ENCODE data around the gene GRIP2. TPM values are rescaled to one million over a fixed set of nuclear protein-coding genes. Genes with fewer than 3 reads are reported as not detected.

The GRIP2 gene
- total and polyA plus RNA-seq, 9 of the 15 experiments (the other 6 are each of a cell fraction or from before 2014, with no cell fraction given), result 0.01 TPM; not detected in 7

DNA sequence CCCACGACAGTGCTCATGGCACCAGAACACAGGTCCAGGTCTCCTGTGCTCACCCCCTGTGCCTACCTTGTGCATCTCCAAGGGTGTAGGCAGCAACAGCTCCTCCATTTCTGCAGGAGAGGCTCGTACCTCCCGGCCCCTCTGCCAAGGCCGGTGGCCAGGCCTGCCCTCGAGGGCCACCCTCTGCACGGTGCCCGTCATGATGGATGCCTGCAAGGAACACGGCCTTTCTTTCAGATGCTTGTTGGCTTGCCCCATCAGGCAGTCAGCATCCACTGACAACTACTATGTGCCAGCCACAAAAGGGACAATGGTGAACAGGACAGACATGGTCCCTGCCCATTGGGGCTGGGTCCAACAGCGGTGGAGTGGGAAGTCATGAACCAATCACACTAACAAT is 43.8 kb downstream of the GRIP2 start (continued):
- TF ChIP-seq, protein P1, sequence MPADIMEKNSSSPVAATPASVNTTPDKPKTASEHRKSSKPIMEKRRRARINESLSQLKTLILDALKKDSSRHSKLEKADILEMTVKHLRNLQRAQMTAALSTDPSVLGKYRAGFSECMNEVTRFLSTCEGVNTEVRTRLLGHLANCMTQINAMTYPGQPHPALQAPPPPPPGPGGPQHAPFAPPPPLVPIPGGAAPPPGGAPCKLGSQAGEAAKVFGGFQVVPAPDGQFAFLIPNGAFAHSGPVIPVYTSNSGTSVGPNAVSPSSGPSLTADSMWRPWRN (IDR thresholded peaks at IDR 0.05; ENCODE audit: low read depth), result no peak
- TF ChIP-seq SMARCA4 (IDR thresholded peaks at IDR 0.05) (no peak), PHF8 (IDR thresholded peaks at IDR 0.05; ENCODE audit: borderline replicate concordance, low read length) (no peak), RFX1 (IDR thresholded peaks at IDR 0.05) (no peak), TAF1 (IDR thresholded peaks at IDR 0.05; ENCODE audit: control insufficient read depth, extremely low read depth, insufficient read depth, low read length, severe bottlenecking) (no peak), ETV5 (CRISPR knock-in tag; IDR thresholded peaks at IDR 0.05; ENCODE audit: low read depth) (no peak)
- TF ChIP-seq, protein P2, sequence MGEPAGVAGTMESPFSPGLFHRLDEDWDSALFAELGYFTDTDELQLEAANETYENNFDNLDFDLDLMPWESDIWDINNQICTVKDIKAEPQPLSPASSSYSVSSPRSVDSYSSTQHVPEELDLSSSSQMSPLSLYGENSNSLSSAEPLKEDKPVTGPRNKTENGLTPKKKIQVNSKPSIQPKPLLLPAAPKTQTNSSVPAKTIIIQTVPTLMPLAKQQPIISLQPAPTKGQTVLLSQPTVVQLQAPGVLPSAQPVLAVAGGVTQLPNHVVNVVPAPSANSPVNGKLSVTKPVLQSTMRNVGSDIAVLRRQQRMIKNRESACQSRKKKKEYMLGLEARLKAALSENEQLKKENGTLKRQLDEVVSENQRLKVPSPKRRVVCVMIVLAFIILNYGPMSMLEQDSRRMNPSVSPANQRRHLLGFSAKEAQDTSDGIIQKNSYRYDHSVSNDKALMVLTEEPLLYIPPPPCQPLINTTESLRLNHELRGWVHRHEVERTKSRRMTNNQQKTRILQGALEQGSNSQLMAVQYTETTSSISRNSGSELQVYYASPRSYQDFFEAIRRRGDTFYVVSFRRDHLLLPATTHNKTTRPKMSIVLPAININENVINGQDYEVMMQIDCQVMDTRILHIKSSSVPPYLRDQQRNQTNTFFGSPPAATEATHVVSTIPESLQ (CRISPR knock-in tag; IDR thresholded peaks at IDR 0.05), result no peak

DNA sequence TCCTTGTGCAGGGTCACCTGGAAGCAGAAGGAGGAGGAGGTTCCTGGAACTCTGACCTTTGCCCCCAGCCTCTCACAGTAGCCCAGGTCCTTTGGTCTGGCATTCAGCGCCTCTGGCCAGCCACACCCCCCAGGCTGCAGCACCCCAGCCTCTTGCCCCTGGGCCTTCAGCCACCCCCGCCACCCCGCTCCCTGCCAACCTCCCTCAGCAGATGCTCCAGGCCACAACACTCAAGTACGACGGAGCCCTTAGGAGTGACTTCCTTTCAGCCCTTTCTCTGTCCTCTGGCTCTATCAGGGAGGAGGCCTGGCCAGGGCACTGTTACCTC is 45.2 kb downstream of the GRIP2 start:
- Histone ChIP-seq H3K9ac (ENCODE audit: insufficient read depth in 1 of 2, low read depth in 2 of 2, low read length in 2 of 2) (peak overlapping the region in 1 of 2 experiments; percentile 19; a peak in 1 of 4 replicates), H3K27ac (ENCODE audit: extremely low read depth, low read depth, low read length) (no peak overlapping the region), H4K20me1 (replicated peaks; ENCODE audit: control insufficient read depth, insufficient read depth, low read length) (peaks cover 5% of the 10 kb centered on the region; the same call in 1 of the 2 replicates), H3K79me2 (ENCODE audit: control insufficient read depth, insufficient read depth, low read length) (no peaks in the 10 kb centered on the region), H3K4me3 (no peak overlapping the region), H3K4me2 (ENCODE audit: insufficient read depth, low read length) (no peak overlapping the region), H3K36me3 (ENCODE audit: control insufficient read depth, insufficient read depth, low read length) (peaks cover under 1% of the 10 kb centered on the region; the same call in 1 of the 3 replicates), H2AFZ (ENCODE audit: low read depth, low read length) (no peak overlapping the region), H3K9me1 (ENCODE audit: control insufficient read depth, insufficient read depth, low read length) (no peaks in the 10 kb centered on the region), H3K9me3 (replicated peaks; ENCODE audit: control insufficient read depth, insufficient read depth, low read depth, low read length) (no peaks in the 10 kb centered on the region), H3K27me3 (ENCODE audit: control insufficient read depth in 2 of 2, insufficient read depth in 2 of 2, low read length in 2 of 2) (peaks cover 0 to 14% of the 10 kb centered on the region in 2 experiments; a peak in 2 of 5 replicates), H3K4me1 (replicated peaks in 1 of 2; ENCODE audit: control insufficient read depth in 2 of 2, insufficient read depth in 2 of 2, low read length in 2 of 2) (peaks cover 0 to 12% of the 10 kb centered on the region in 2 experiments; a peak in 2 of 5 replicates)
- DNase-seq (ENCODE audit: extremely low read depth in 1 of 4, low spot score in 3 of 4) (no peak), ATAC-seq (no peak), FAIRE-seq (no peak)
- CTCF ChIA-PET (ENCODE audit: low intra/inter-chr PET ratio), result no interaction called here
- intact Hi-C loops (cut with micrococcal nuclease) (loop anchor here (10.0 kb wide), 1 partner anchor 600 kb away; no protein-coding TSS in a partner anchor), in situ Hi-C loops (cut with MboI) (no loop called here)
- 65% methylated on average over 5 of the region's 5 CpGs for WGBS (ENCODE audit: insufficient coverage, low coverage, missing lambda C conversion rate)
- no TSS peak for BruUV-seq (replicated peaks)
- POLR2A ChIA-PET, result no interaction called here
- TF ChIP-seq BACH1 (tag; IDR thresholded peaks at IDR 0.05) (no peak), NCOR1 (IDR thresholded peaks at IDR 0.05) (no peak), L3MBTL2 (IDR thresholded peaks at IDR 0.05) (no peak), RBM17 (IDR thresholded peaks at IDR 0.05; ENCODE audit: borderline replicate concordance, low read depth, low read length) (no peak), ZC3H8 (IDR thresholded peaks at IDR 0.05) (no peak), PHF8 (IDR thresholded peaks at IDR 0.05; ENCODE audit: borderline replicate concordance, low read length) (no peak), ZNF41 (CRISPR knock-in tag; conservative IDR thresholded peaks at IDR 0.05) (no peak)
- TF ChIP-seq, protein P3, sequence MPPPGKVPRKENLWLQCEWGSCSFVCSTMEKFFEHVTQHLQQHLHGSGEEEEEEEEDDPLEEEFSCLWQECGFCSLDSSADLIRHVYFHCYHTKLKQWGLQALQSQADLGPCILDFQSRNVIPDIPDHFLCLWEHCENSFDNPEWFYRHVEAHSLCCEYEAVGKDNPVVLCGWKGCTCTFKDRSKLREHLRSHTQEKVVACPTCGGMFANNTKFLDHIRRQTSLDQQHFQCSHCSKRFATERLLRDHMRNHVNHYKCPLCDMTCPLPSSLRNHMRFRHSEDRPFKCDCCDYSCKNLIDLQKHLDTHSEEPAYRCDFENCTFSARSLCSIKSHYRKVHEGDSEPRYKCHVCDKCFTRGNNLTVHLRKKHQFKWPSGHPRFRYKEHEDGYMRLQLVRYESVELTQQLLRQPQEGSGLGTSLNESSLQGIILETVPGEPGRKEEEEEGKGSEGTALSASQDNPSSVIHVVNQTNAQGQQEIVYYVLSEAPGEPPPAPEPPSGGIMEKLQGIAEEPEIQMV (tag; conservative IDR thresholded peaks at IDR 0.05; ENCODE audit: low read depth), result no peak
- TF ChIP-seq, protein P4, sequence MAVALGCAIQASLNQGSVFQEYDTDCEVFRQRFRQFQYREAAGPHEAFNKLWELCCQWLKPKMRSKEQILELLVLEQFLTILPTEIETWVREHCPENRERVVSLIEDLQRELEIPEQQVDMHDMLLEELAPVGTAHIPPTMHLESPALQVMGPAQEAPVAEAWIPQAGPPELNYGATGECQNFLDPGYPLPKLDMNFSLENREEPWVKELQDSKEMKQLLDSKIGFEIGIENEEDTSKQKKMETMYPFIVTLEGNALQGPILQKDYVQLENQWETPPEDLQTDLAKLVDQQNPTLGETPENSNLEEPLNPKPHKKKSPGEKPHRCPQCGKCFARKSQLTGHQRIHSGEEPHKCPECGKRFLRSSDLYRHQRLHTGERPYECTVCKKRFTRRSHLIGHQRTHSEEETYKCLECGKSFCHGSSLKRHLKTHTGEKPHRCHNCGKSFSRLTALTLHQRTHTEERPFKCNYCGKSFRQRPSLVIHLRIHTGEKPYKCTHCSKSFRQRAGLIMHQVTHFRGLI (CRISPR knock-in tag; IDR thresholded peaks at IDR 0.05), result no peak
- TF ChIP-seq, protein P5, sequence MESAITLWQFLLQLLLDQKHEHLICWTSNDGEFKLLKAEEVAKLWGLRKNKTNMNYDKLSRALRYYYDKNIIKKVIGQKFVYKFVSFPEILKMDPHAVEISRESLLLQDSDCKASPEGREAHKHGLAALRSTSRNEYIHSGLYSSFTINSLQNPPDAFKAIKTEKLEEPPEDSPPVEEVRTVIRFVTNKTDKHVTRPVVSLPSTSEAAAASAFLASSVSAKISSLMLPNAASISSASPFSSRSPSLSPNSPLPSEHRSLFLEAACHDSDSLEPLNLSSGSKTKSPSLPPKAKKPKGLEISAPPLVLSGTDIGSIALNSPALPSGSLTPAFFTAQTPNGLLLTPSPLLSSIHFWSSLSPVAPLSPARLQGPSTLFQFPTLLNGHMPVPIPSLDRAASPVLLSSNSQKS (CRISPR knock-in tag; IDR thresholded peaks at IDR 0.05), result no peak

Measured in K562 (cell line).